Measurements from ENCODE around the gene DAAM1. TPM values are rescaled to one million over a fixed set of nuclear protein-coding genes. Genes with fewer than 3 reads are reported as not detected.

The DAAM1 gene
- total RNA-seq, 4 donors from 2014 or later, result 40.0 to 86.7 (median 57.6) TPM

- peak; percentile 42 to 63 for DNase-seq (ENCODE audit: low spot score in 2 of 2)
- 72 to 78% methylated on average over 13 of the region's 13 CpGs for WGBS, 2 donors
- peaks cover 0 to 48% (median 11%) of the 10 kb centered on the region in 4 donors for H3K4me1 ChIP-seq
- peaks cover 0 to 29% (median 0%) of the 10 kb centered on the region in 3 donors for H3K36me3 ChIP-seq
- H3K9me3 ChIP-seq, result no peaks in the 10 kb centered on the region
- no peak overlapping the region for H3K4me3 ChIP-seq
- TF ChIP-seq CTCF (IDR thresholded peaks at IDR 0.05) (no peak), POLR2A (IDR thresholded peaks at IDR 0.05) (no peak), EP300 (IDR thresholded peaks at IDR 0.05) (peak in 1 of 2 donors; percentile 86)
- H3K27me3 ChIP-seq, result no peaks in the 10 kb centered on the region
- H3K27ac ChIP-seq, result peak overlapping the region in 3 of 4 donors; percentile 10 to 71 (median 55)
These were observed 172.7 kb downstream of the DAAM1 start for GRCh38 chr14:59360923-59361794.

GRCh38 chr14:59362513-59362912 is 174.0 kb downstream of the DAAM1 start:
- no peaks in the 10 kb centered on the region for H3K9me3 ChIP-seq
- H3K36me3 ChIP-seq, result peaks cover 0 to 22% (median 0%) of the 10 kb centered on the region in 3 donors
- TF ChIP-seq EP300 (IDR thresholded peaks at IDR 0.05), result no peak
- TF ChIP-seq POLR2A (IDR thresholded peaks at IDR 0.05), result no peak
- no peak for TF ChIP-seq CTCF (IDR thresholded peaks at IDR 0.05)
- DNase-seq (ENCODE audit: low spot score in 2 of 2), result no peak
- H3K4me3 ChIP-seq, result no peak overlapping the region
- peaks cover 0 to 48% (median 11%) of the 10 kb centered on the region in 4 donors for H3K4me1 ChIP-seq
- no peaks in the 10 kb centered on the region for H3K27me3 ChIP-seq
- 84 to 97% methylated on average over 2 of the region's 2 CpGs for WGBS, 2 donors
- peak overlapping the region in 2 of 4 donors; percentile 51 to 71 for H3K27ac ChIP-seq

- DNase-seq (ENCODE audit: low spot score in 2 of 2), result no peak
- Histone ChIP-seq H3K4me1 (peaks cover 0 to 36% (median 6%) of the 10 kb centered on the region in 4 donors), H3K4me3 (peak overlapping the region in 1 of 4 donors; percentile 7)
These were observed 175.2 kb downstream of the DAAM1 start for GRCh38 chr14:59363531-59364226.

GRCh38 chr14:59370158-59370742 is 181.8 kb downstream of the DAAM1 start:
- no peak overlapping the region for H3K27ac ChIP-seq

More at GRCh38 chr14:59363531-59364226, 175.2 kb downstream of the DAAM1 start:
- Histone ChIP-seq H3K27me3 (no peaks in the 10 kb centered on the region), H3K9me3 (no peaks in the 10 kb centered on the region), H3K36me3 (peaks cover 0 to 34% (median 0%) of the 10 kb centered on the region in 3 donors), H3K27ac (peak overlapping the region in 2 of 4 donors; percentile 51 to 60)
- 47 to 60% methylated on average over 5 of the region's 5 CpGs for WGBS, 2 donors
- no peak for TF ChIP-seq EP300 (IDR thresholded peaks at IDR 0.05)
- TF ChIP-seq POLR2A (IDR thresholded peaks at IDR 0.05), result no peak
- no peak for TF ChIP-seq CTCF (IDR thresholded peaks at IDR 0.05)

More at GRCh38 chr14:59370158-59370742, 181.8 kb downstream of the DAAM1 start:
- Histone ChIP-seq H3K4me3 (no peak overlapping the region), H3K4me1 (peaks cover 0 to 13% (median 0%) of the 10 kb centered on the region in 4 donors), H3K9me3 (no peaks in the 10 kb centered on the region), H3K27me3 (no peaks in the 10 kb centered on the region), H3K36me3 (peaks cover 0 to 21% (median 0%) of the 10 kb centered on the region in 3 donors)
- no peak for DNase-seq (ENCODE audit: low spot score in 2 of 2)
- TF ChIP-seq CTCF (IDR thresholded peaks at IDR 0.05), result no peak
- TF ChIP-seq EP300 (IDR thresholded peaks at IDR 0.05), result no peak
- no peak for TF ChIP-seq POLR2A (IDR thresholded peaks at IDR 0.05)
- WGBS, 2 donors, result 89% methylated on average over 3 of the region's 3 CpGs
